Vagina (tissue), 2 donors: ENCODE measurements around the gene NR3C2.

ENCODE experiments used
- CTCF ChIP-seq, 3 experiments: fragments of 450-650 bp in 2 of 3; fragments of 200-600 bp in 1 of 3; sonication (generic) in 1 of 3; IDR thresholded peaks; one replicate each; pipeline ENCODE4 v1.5.1; 2017 to 2019; ENCODE audit warnings: antibody characterized with exemption in 3 of 3, mild to moderate bottlenecking in 2 of 3, moderate library complexity in 2 of 3
- POLR2A ChIP-seq, 2 donors: fragments of 450-650 bp; IDR thresholded peaks; one replicate each; pipeline ENCODE4 v1.6.1; 2017; ENCODE audit warnings: antibody characterized with exemption in 2 of 2, mild to moderate bottlenecking in 2 of 2, moderate library complexity in 2 of 2

GRCh38 chr4:148367756-148368155 is 74.5 kb downstream of the NR3C2 start:
- TF ChIP-seq CTCF (IDR thresholded peaks at IDR 0.05) = no peak
- no peak for TF ChIP-seq POLR2A (IDR thresholded peaks at IDR 0.05)
